HEK293T (cell line): ENCODE results near the gene PLA2G6.

ENCODE experiments used
- ARNT ChIP-seq: fragments of 450-650 bp; IDR thresholded peaks from 2 replicates; pipeline ENCODE4 v1.6.1; 2017; ENCODE audit warnings: mild to moderate bottlenecking
- BHLHE40 ChIP-seq: fragments of 450-650 bp; IDR thresholded peaks from 2 replicates; pipeline ENCODE4 v1.6.1; 2016; ENCODE audit warnings: mild to moderate bottlenecking, moderate library complexity, borderline replicate concordance
- CTBP1 ChIP-seq: fragments of 450-650 bp; IDR thresholded peaks from 2 replicates; pipeline ENCODE4 v1.6.1; 2016; ENCODE audit warnings: borderline replicate concordance
- ELF4 ChIP-seq: fragments of 450-650 bp; IDR thresholded peaks from 2 replicates; pipeline ENCODE4 v1.6.1; 2017; ENCODE audit warnings: antibody characterized with exemption
- FOXA1 ChIP-seq: fragments of 450-650 bp; IDR thresholded peaks from 2 replicates; pipeline ENCODE4 v1.6.1; 2016; ENCODE audit warnings: mild to moderate bottlenecking
- FOXM1 ChIP-seq: fragments of 450-650 bp; IDR thresholded peaks from 2 replicates; pipeline ENCODE4 v1.6.1; 2017; ENCODE audit warnings: mild to moderate bottlenecking, borderline replicate concordance
- SUZ12 ChIP-seq: fragments of 450-650 bp; IDR thresholded peaks from 2 replicates; pipeline ENCODE4 v1.6.1; 2016; ENCODE audit warnings: mild to moderate bottlenecking
- ZNF384 ChIP-seq: fragments of 450-650 bp; IDR thresholded peaks from 2 replicates; pipeline ENCODE4 v1.6.1; 2016

DNA sequence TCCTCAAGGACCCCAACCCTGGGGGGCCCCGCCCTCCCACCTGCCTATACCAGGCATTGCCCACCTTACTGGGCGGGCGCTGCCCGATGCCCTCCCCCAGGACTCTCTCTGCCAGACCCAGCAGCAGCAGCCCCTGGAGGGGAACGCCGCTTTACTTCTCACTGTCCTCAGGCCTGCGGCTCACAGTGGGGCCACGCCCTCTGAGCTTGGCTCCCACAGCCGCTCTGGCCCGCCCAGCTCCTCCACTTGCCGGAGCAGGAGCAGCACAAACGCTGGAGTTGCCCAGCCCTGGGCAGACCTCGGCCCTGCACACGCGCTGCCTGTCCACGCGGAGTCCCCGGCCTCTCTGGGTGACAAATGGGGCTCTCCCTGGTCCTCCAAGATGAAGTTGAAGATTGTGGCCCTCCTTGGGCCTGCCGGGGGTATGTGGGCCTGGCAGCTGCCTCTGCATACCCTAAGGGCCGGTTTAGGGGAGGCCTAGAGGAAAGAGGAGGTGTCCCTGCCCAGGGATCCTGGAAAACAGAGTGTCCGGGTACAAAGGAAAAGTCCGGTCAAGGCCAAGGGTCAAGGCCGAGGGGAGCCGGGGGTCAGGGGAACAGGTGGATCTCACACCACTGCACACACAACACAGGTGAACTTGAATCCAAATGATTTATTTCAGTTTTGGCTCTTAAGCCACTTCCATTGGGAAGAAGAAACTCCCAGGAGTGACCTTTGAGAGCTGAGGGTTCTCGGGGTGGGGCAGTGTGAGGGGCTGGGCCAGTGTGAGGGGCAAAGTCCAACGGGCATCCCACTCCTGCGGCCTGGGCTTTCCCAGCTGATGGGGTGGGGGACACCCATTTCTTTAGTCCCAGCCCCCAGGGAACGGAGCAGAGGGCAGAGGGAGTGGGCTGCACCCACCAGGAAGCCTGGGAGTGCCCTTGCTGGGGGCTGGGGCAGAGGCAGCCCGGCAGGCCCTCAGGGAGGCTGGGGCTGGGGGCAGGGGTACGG is 70.5 kb downstream of the PLA2G6 start:
- TF ChIP-seq ZNF384, result no peak
- no peak for TF ChIP-seq ELF4
- no peak for TF ChIP-seq ARNT
- no peak for TF ChIP-seq FOXM1
- no peak for TF ChIP-seq FOXA1
- no peak for TF ChIP-seq SUZ12
- TF ChIP-seq BHLHE40, result no peak
- no peak for TF ChIP-seq CTBP1
